Esophagus (tissue), 2 donors: ENCODE results near the gene PRRC2B. TPM values are rescaled to one million over a fixed set of nuclear protein-coding genes. Genes with fewer than 3 reads are reported as not detected.
"Not testable (repeated sequence)": the region's sequence is repeated elsewhere in the genome, so short reads cannot be mapped to it uniquely, and the experiment has no call there.

Source experiments
- H3K27ac ChIP-seq, 2 donors: one replicate each; pipeline ENCODE4 v1.5.1; 2013; ENCODE audit warnings: low read depth in 2 of 2, mild to moderate bottlenecking in 2 of 2, inconsistent platforms in 1 of 2, low read length in 1 of 2, moderate library complexity in 1 of 2
- H3K27me3 ChIP-seq, 2 donors: one replicate each; pipeline ENCODE4 v1.6.1; 2013; ENCODE audit warnings: low read length in 2 of 2, control low read depth in 1 of 2, mild to moderate bottlenecking in 1 of 2; ENCODE audit not compliant: insufficient read depth in 2 of 2, control insufficient read depth in 1 of 2
- H3K36me3 ChIP-seq, 2 donors: one replicate each; pipeline ENCODE4 v1.6.1; 2013; ENCODE audit warnings: low read length in 1 of 2; ENCODE audit not compliant: control insufficient read depth in 2 of 2, insufficient read depth in 2 of 2
- H3K4me1 ChIP-seq, 2 donors: one replicate each; pipeline ENCODE4 v1.6.1; 2013; ENCODE audit warnings: low read length in 1 of 2; ENCODE audit not compliant: control insufficient read depth in 2 of 2, insufficient read depth in 2 of 2
- H3K4me3 ChIP-seq, 2 donors: one replicate each; pipeline ENCODE4 v1.5.1; 2013; ENCODE audit warnings: low read length in 2 of 2, mild to moderate bottlenecking in 2 of 2, low read depth in 1 of 2, moderate library complexity in 1 of 2
- H3K9me3 ChIP-seq, 2 donors: one replicate each; pipeline ENCODE4 v1.6.1; 2013; ENCODE audit warnings: mild to moderate bottlenecking in 2 of 2, low read depth in 1 of 2, low read length in 1 of 2, moderate library complexity in 1 of 2; ENCODE audit not compliant: control insufficient read depth in 2 of 2, insufficient read depth in 1 of 2
- WGBS, 2 donors: extraction: QIAGEN DNeasy Blood & Tissue Kit; methylation state at CpG; one replicate each; pipeline ENCODE4 v1.1.7; 2013; 5-methylcytosine and 5-hydroxymethylcytosine counted together
- polyA plus RNA-seq, 2 donors: library from polyadenylated mRNA; stranded (reverse); fragments of 200-250 nt; gene quantifications; one replicate each; pipeline ENCODE4 v1.2.3, GENCODE V29; 2013
- donor health status: healthy with polysubstance abuse.
- donor health status: Bipolar disorder and iron deficiency.

Gene PRRC2B
- polyA plus RNA-seq, result 10 to 100 TPM; 26.8 to 60.0 TPM

DNA sequence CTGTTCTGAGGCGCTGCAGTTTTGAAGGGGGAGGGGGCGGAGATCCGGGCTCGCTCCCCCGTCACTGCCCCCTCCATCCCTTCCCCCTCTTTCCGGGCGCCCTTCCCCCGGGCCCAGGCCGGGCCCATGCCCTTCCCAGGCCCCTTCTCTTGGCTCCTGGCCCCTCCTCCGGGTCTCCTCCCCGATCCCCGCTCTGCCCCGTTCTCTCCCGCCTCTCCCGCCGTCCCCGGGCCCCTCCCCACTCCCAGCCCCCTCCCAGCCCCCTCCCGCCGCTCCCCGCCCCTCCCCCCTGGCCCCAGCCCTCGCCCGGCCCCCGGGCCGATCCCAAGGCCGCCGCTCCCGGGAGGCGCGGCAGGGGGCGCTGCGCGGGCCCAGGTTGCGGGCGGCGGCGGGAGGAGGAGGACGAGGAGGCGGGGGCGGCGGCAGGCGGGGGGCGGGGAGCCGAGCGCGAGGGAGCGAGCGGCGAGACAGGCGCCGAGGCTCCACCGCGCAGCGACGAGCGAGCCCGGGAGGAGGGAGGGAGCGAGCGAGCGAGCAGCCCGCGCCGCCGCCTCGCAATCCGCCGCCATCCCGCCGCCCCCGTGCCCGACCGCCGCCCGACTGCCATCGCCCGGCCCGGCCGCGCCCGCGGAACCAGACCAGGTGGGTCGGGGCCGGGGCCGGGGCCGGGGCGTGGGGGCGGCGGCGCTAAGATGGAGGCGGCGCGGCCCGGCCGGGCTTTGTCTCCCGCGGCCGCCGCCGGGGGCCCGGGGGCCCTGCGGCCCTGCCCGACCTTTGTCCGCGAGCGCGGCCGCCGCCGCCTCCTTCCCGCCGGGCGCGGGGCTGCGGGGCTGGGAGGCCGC lies at the start of gene PRRC2B:
TSS of gene PRRC2B (plus strand) at position 465 of the 842 bp plus-strand sequence. CDS start 36,059 bp downstream, outside the sequence.
- Histone ChIP-seq H3K9me3 (no peaks in the 10 kb centered on the region), H3K27ac (peak within 1 kb of the TSS; percentile 98 to 99), H3K4me1 (peaks cover 7 to 10% of the 10 kb centered on the region in 2 donors), H3K36me3 (no peaks in the 10 kb centered on the region), H3K4me3 (peak within 1 kb of the TSS; percentile 75 to 88), H3K27me3 (no peaks in the 10 kb centered on the region)
- WGBS, 2 donors, result 1% methylated on average over 58 to 113 of the region's 114 CpGs

DNA sequence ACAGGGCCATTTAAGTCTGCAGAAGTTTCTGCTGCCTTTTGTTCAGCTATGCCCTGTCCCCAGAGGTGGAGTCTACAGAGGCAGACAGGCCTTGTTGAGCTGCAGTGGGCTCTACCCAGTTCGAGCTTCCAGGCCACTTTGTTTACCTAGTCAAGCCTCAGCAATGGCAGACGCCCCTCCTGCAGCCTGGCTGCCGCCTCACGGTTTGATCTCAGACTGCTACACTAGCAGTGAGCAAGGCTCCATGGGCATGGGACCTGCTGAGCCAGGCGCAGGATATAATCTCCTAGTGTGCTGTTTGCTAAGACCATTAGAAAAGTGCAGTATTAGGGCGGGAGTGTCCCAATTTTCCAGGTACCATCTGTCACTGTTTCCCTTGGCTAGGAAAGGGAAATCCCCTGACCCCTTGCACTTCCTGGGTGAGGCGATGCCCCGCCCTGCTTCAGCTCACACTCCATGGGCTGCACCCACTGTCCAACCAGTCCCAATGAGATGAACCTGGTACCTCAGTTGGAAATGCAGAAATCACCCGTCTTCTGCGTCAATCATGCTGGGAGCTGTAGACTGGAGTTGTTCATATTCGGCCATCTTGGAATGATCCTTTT lies 48.9 kb upstream of the PRRC2B start:
- not testable (repeated sequence) for H3K36me3 ChIP-seq, H3K27ac ChIP-seq, H3K27me3 ChIP-seq, H3K4me1 ChIP-seq, H3K9me3 ChIP-seq, H3K4me3 ChIP-seq
- WGBS, 2 donors, result 80 to 89% methylated on average over 11 of the region's 11 CpGs

DNA sequence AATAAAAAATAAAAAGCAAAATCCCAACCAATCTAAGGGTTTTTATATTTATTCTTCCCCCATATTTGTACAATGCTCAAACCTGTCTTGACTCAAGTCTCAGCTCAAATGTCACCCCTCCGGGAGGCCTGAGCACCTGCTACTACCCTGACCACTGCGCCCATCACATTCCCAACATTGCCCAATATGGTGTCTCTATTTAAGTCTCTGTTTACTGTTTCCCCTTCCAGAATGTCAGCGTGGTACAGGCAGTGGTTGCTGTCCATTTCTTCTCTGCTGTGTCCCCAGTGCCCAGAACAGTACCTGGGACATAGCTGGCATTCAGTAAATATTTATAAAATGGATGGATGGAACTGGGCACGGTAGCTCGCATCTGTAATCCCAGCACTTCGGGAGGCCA lies 47.3 kb upstream of the PRRC2B start:
- H3K9me3 ChIP-seq, result no peaks in the 10 kb centered on the region
- WGBS, 2 donors, result 90 to 92% methylated on average over 6 of the region's 6 CpGs
- no peaks in the 10 kb centered on the region for H3K36me3 ChIP-seq
- no peaks in the 10 kb centered on the region for H3K4me1 ChIP-seq
- H3K4me3 ChIP-seq, result no peak overlapping the region
- H3K27me3 ChIP-seq, result no peaks in the 10 kb centered on the region
- H3K27ac ChIP-seq, result no peak overlapping the region

DNA sequence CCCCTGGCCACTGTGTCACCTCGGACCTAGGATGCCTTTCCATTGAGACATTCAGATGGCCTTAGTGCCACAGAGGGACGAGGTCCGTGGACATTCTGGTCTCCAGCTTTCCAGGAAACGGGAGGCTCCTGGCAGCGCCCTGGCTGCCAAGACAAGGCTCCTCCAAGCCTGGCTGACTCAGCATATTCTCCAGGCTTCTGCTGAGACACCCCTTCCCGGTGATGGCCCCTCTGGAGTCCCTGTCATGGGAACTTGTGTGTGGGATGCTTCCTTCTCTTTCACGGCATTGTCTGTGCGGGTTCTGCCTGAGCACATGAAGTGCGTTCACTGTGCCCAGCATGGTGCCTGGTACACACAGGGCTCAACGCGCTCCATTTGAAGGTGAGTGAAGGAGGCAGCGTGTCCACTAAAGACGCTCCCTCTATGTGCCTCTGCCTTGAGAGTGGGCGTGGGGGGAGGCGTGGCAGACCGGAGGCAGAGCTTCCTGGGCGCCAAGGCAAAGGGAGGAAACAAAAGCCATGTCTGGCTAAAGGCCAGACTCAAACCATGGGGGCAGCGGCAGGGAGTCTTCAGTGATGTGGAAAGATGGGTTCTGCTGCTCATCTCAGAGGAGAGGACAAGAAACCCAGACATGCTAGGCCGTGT lies 46.4 kb upstream of the PRRC2B start:
- H3K27me3 ChIP-seq, result no peaks in the 10 kb centered on the region
- H3K27ac ChIP-seq, result no peak overlapping the region
- no peaks in the 10 kb centered on the region for H3K9me3 ChIP-seq
- WGBS, 2 donors, result 69 to 70% methylated on average over 19 of the region's 19 CpGs
- H3K4me1 ChIP-seq, result no peaks in the 10 kb centered on the region
- no peaks in the 10 kb centered on the region for H3K36me3 ChIP-seq
- no peak overlapping the region for H3K4me3 ChIP-seq

DNA sequence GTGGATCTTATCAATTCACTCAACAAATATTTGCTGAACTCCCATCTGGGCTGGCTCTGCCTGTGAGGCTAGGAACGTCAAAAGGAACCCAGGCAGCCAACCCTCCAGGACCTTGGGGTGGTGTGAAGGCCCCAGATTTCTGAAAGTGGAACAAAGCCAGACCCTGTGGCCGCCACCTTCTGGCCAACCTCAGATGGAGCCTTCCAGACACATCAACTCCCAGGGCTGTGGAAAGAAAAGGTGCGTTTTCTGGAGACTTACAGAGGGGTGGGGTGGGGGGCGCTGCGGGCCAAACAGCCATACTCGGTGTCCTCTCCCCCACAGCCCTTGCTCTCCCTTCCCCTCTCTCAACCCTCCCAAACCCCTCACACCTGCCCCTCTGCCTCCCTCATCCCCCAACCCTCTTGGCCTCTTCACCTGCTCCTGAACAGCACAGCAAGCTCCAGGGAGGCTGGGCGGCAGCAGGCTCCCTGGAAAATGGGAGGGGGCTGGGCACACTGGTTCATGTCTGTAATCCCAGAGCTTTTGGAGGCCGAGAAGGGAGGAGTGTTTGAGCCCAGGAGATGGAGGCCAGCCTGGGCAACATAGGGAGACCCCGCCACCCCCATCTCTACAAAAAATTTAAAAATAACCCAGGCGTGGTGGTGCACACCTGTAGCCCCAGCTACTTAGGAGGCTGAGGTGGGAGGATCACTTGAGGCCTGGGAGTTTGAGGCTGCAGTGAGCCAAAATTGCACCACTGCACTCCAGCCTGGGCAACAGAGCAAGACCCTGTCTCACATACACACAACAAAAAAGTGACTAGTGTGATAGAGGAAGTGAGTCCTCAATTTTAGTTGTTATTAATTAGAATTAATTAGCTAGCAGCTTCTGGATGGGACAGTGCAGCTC lies 45.0 kb upstream of the PRRC2B start:
- H3K36me3 ChIP-seq, result no peaks in the 10 kb centered on the region
- H3K4me1 ChIP-seq, result no peaks in the 10 kb centered on the region
- no peaks in the 10 kb centered on the region for H3K9me3 ChIP-seq
- no peaks in the 10 kb centered on the region for H3K27me3 ChIP-seq
- H3K27ac ChIP-seq, result no peak overlapping the region
- WGBS, 2 donors, result 68 to 73% methylated on average over 7 to 10 of the region's 10 CpGs
- no peak overlapping the region for H3K4me3 ChIP-seq

DNA sequence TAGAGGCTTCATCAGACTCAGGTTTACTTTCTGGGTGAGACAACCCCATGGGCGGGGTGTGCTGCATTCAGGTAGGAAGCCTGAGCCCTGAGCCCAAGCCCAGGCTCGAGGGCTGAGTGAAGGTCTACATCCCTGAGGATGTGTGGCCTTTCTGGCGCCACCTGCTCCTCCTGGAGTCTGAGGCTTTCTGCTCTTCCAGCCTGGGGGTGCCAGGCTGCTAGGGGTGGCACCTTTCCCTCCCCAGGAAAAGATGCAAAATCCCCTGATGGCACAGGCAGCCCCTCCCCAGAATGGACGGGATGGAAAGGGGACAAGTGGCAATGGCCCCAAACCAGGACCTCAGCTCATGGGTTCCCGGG lies 44.4 kb upstream of the PRRC2B start:
- H3K4me3 ChIP-seq, result no peak overlapping the region
- H3K9me3 ChIP-seq, result no peaks in the 10 kb centered on the region
- H3K4me1 ChIP-seq, result no peaks in the 10 kb centered on the region
- no peaks in the 10 kb centered on the region for H3K36me3 ChIP-seq
- WGBS, 2 donors, result 48 to 50% methylated on average over 5 of the region's 5 CpGs
- H3K27ac ChIP-seq, result no peak overlapping the region
- H3K27me3 ChIP-seq, result no peaks in the 10 kb centered on the region

DNA sequence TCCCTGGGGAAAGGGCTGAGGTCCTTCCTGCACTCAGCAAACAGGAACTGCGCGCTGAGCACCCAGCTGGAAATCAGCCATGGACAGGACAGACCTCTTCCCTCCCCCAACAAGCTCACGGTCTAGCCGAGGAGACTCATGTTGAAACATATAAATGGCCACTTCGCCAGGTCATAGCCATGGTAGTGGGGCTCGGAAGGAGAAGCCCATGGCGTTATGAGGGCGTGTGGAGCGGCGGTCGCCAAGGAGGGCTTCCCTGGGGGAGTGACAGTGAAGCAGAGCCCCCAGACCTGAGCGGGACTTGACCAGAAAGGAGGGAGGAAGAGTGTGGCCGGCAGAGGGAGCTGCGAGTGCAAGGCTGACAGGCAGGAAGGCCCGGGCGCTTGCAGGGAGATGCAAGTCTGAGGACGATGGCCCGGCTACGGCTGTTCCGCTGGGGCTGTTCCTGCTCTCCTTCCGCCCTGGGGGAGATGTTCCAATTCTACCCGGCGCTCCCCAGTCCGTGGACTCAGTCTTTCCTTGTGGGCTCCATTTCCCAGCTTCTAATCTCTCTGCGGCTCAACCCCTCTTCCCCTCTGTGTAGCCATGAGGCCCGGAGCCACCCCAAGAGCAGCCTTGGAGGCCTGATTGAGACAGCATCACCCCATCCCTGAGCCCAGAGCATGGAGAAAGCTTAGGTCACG lies 43.9 kb upstream of the PRRC2B start:
- 9 to 10% methylated on average over 25 to 27 of the region's 27 CpGs for WGBS, 2 donors
- no peaks in the 10 kb centered on the region for H3K27me3 ChIP-seq
- no peaks in the 10 kb centered on the region for H3K36me3 ChIP-seq
- no peak overlapping the region for H3K4me3 ChIP-seq
- H3K27ac ChIP-seq, result no peak overlapping the region
- no peaks in the 10 kb centered on the region for H3K4me1 ChIP-seq
- H3K9me3 ChIP-seq, result no peaks in the 10 kb centered on the region

DNA sequence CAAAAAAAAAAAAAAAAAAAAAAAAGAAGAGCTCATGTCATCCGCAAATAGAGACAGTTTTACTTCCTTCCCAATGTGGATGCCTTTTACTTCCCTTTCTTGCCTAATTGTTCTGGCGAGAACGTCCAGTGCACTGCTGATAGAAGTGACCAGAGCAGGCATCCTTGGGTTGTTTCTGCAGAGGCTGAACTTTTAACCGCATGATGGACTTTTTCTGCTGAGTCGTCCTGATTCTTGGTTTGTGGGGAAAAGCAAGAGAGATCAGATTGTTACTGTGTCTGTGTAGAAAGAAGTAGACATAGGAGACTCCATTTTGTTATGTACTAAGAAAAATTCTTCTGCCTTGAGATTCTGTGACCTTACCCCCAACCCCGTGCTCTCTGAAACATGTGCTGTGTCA lies 37.4 kb upstream of the PRRC2B start:
- H3K36me3 ChIP-seq, H3K4me1 ChIP-seq, H3K27me3 ChIP-seq, H3K4me3 ChIP-seq, H3K9me3 ChIP-seq, H3K27ac ChIP-seq: not testable (repeated sequence)
- 67 to 68% methylated on average over 5 of the region's 6 CpGs for WGBS, 2 donors

DNA sequence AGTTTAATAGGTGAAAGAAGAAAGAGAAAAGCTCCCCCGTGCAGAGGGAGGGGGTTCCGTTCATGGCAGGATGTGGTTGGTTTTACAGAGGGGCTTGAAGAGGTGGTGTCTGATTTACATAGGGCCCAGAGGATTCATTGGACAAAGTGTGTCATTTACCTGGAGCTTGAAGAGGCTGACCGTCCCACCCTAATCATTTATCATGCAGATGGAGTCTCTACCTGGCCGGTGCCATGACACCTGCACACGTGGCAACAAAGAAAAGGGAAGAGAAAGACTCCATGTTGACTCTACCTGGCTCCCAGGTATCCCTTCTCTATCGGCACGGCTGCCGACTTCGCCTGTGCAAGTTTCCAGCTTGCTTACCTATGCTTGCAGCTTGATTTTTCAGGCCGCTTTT lies 35.3 kb upstream of the PRRC2B start:
- H3K36me3 ChIP-seq, result no peaks in the 10 kb centered on the region
- peaks cover 3% of the 10 kb centered on the region in 2 donors for H3K4me1 ChIP-seq
- no peaks in the 10 kb centered on the region for H3K9me3 ChIP-seq
- H3K4me3 ChIP-seq, result no peak overlapping the region
- no peak overlapping the region for H3K27ac ChIP-seq
- H3K27me3 ChIP-seq, result no peaks in the 10 kb centered on the region
- 74 to 78% methylated on average over 10 of the region's 10 CpGs for WGBS, 2 donors
